GM12878 (cell line): Measurements from ENCODE around the gene CDC37. TPM values are rescaled to one million over a fixed set of nuclear protein-coding genes. Genes with fewer than 3 reads are reported as not detected.

Experiments used
- ATAC-seq: fragments of 200-7000 bp; cut with Tn5 transposase; 3 replicates; pipeline ENCODE4 v1.9.1; 2020; ENCODE audit warnings: mild to moderate bottlenecking, moderate library complexity
- BruUV-seq: library from RNA; stranded (reverse); fragments of 400-500 nt; replicated peaks from 2 replicates; lab custom pipeline; 2021; lab: Mats Ljungman, UMichigan
- CTCF ChIA-PET: fragments of 300-600 bp; sonication (Branson Sonifier 250); formaldehyde crosslinking; extraction: SDS; loops from one replicate; lab custom pipeline; 2021; ENCODE audit warnings: inconsistent platforms; lab: Yijun Ruan, JAX
- POLR2A ChIA-PET: fragments of 350-600 bp; formaldehyde crosslinking; extraction: SDS; loops from one replicate; lab custom pipeline; 2021; ENCODE audit warnings: inconsistent platforms; lab: Charles Lee
- RAD21 ChIA-PET: fragments of 300-600 bp; sonication (Branson Sonifier 250); formaldehyde crosslinking; loops from one replicate; lab custom pipeline; 2023; ENCODE audit warnings: antibody characterized with exemption; ENCODE audit not compliant: unreplicated experiment; lab: Charles Lee
- SMC1A ChIA-PET: fragments of 300-600 bp; sonication (Branson Sonifier 250); formaldehyde crosslinking; loops from one replicate; lab custom pipeline; 2023; ENCODE audit not compliant: unreplicated experiment, uncharacterized antibody; lab: Charles Lee
- DNase-seq: peaks from one replicate; pipeline ENCODE4 v3.0.0-alpha.2; 2011; ENCODE audit warnings: low read depth, low spot score
- FAIRE-seq: peaks from 3 replicates; lab custom pipeline; 2011; peaks lifted over from hg19 to GRCh38; lab: Jason Lieb, UNC
- H2AFZ ChIP-seq: 2 replicates; pipeline ENCODE4 v1.6.0; 2011; ENCODE audit warnings: low read depth, low read length, control low read depth; ENCODE audit not compliant: control insufficient read depth
- H3K27ac ChIP-seq: 2 replicates; pipeline ENCODE4 v1.5.1; 2011; ENCODE audit warnings: control low read depth; ENCODE audit not compliant: control insufficient read depth, insufficient read depth
- H3K27me3 ChIP-seq, 2 experiments: replicated peaks in 1 of 2; 2 replicates each; pipeline versions ENCODE4 v1.6.0 to v1.6.1; 2011; ENCODE audit warnings: low read length in 1 of 2; ENCODE audit not compliant: control insufficient read depth in 2 of 2, insufficient read depth in 2 of 2
- H3K36me3 ChIP-seq, 2 experiments: 2 replicates each; pipeline ENCODE4 v1.5.1; 2011; ENCODE audit warnings: low read length in 1 of 2; ENCODE audit not compliant: control insufficient read depth in 2 of 2, insufficient read depth in 2 of 2
- H3K4me1 ChIP-seq: 2 replicates; pipeline ENCODE4 v1.6.1; 2011; ENCODE audit warnings: mild to moderate bottlenecking, low read length, moderate library complexity, mixed read lengths; ENCODE audit not compliant: control insufficient read depth, insufficient read depth
- H3K4me2 ChIP-seq: 2 replicates; pipeline ENCODE4 v1.6.0; 2011; ENCODE audit warnings: control low read depth; ENCODE audit not compliant: control insufficient read depth, insufficient read depth
- H3K4me3 ChIP-seq: fragments of 200-600 bp; sonication (generic); 2 replicates; pipeline ENCODE4 v1.5.1; 2016
- H3K79me2 ChIP-seq: 2 replicates; pipeline ENCODE4 v1.6.0; 2011; ENCODE audit warnings: low read length; ENCODE audit not compliant: control insufficient read depth, insufficient read depth
- H3K9ac ChIP-seq: 2 replicates; pipeline ENCODE4 v1.8.0; 2011; ENCODE audit warnings: low read length, control low read depth, mixed read lengths; ENCODE audit not compliant: control insufficient read depth, insufficient read depth
- H3K9me3 ChIP-seq: replicated peaks from 3 replicates; pipeline ENCODE4 v1.5.1; 2011; ENCODE audit warnings: mild to moderate bottlenecking, low read length; ENCODE audit not compliant: control insufficient read depth, insufficient read depth
- H4K20me1 ChIP-seq: 2 replicates; pipeline ENCODE4 v1.6.0; 2011; ENCODE audit not compliant: control insufficient read depth, insufficient read depth
- GABPA ChIP-seq: IDR thresholded peaks from 2 replicates; pipeline ENCODE4 v1.6.1; 2014; ENCODE audit warnings: antibody characterized with exemption, low read depth, mild to moderate bottlenecking, inconsistent platforms
- PML ChIP-seq: IDR thresholded peaks from 2 replicates; pipeline ENCODE4 v1.6.1; 2012; ENCODE audit warnings: low read length, inconsistent platforms
- RELB ChIP-seq: fragments of 450-650 bp; IDR thresholded peaks from 2 replicates; pipeline ENCODE4 v1.6.1; 2017; ENCODE audit warnings: low read depth, mild to moderate bottlenecking, moderate library complexity
- STAT1 ChIP-seq: fragments of 450-650 bp; conservative IDR thresholded peaks from 2 replicates; pipeline ENCODE4 v1.6.1; 2014; ENCODE audit warnings: antibody characterized with exemption, mild to moderate bottlenecking
- SUZ12 ChIP-seq: fragments of 200-600 bp; sonication (generic); IDR thresholded peaks from one replicate; pipeline ENCODE4 v1.6.1; 2018; ENCODE audit warnings: antibody characterized with exemption, mild to moderate bottlenecking; ENCODE audit not compliant: unreplicated experiment
- USF2 ChIP-seq: IDR thresholded peaks from 2 replicates; pipeline ENCODE4 v1.6.1; 2011; ENCODE audit warnings: low read depth, low read length, improper control_type of control experiment, borderline replicate concordance
- ZBTB33 ChIP-seq: fragments of 450-650 bp; IDR thresholded peaks from 2 replicates; pipeline ENCODE4 v1.6.1; 2017; ENCODE audit warnings: mild to moderate bottlenecking
- WGBS: methylation state at CpG from one replicate; pipeline ENCODE4 v1.1.6; 2016; ENCODE audit warnings: low lambda C conversion rate; ENCODE audit not compliant: insufficient replicate concordance, insufficient coverage; ENCODE audit errors: missing lambda C conversion rate; 5-methylcytosine and 5-hydroxymethylcytosine counted together
- in situ Hi-C: fragments of 300-500 bp; cut with MboI; formaldehyde crosslinking; loops from 9 replicates; pipeline ENCODE4 v1.14.3; 2018; ENCODE audit warnings: mixed read lengths
- intact Hi-C: fragments of 100-400 bp; cut with micrococcal nuclease; formaldehyde crosslinking; loops from one replicate; pipeline ENCODE4 v1.14.2; 2022; ENCODE audit not compliant: unreplicated experiment
- polyA plus RNA-seq, 11 experiments: library from polyadenylated mRNA; depleted of rRNA in 4 of 11; unstranded in 6 of 11; stranded (reverse) in 5 of 11; fragments of >200 nt; fragmentation: Nextera tagmentation in 4 of 11; fragmentation: Illumina TruSeq in 1 of 11; extraction: Ambion mirVana in 4 of 11; extraction: Trizol in 1 of 11; gene quantifications; 1 replicate in 1 of 11; 2 replicates in 10 of 11; pipeline versions ENCODE4 v1.2.1 to v1.2.3, GENCODE V29; 2011 to 2016; ENCODE audit warnings: inconsistent platforms in 2 of 11, missing spikeins in 2 of 11, low read depth in 1 of 11
- total RNA-seq, 4 experiments: library from RNA; depleted of rRNA in 3 of 4; stranded (reverse); fragments of >200 nt in 3 of 4; fragmentation: Illumina TruSeq in 1 of 4; extraction: Trizol in 1 of 4; gene quantifications; 2 replicates each; pipeline versions ENCODE4 v1.2.1 to v1.2.3, GENCODE V29; 2013 to 2021

Gene CDC37
- total and polyA plus RNA-seq, 10 of the 15 experiments (the other 5 are each of a cell fraction or from before 2014, with no cell fraction given) = 4.7 to 265 (median 176) TPM

- ChIA-PET RAD21 (interaction anchor here (1.1 to 10.2 kb wide), 2 partner anchors 9 to 16 kb away, joined by 5 to 209 read pairs; partner anchors contain the start of gene CDC37), POLR2A (interaction anchor here (0.6 to 7.2 kb wide), 3 partner anchors 9 to 64 kb away, joined by 3 to 78 read pairs (median 28); partner anchors contain the start of gene CDC37), SMC1A (interaction anchor here (3.6 to 17.7 kb wide), 2 partner anchors 12 to 13 kb away, joined by 23 to 364 read pairs; partner anchors contain the start of gene CDC37), CTCF (interaction anchor here (0.9 to 28.5 kb wide), 4 partner anchors 2 to 89 kb away, joined by 3 to 1053 read pairs (median 529); partner anchors contain the start of genes CDC37 and PDE4A)
- H4K20me1 ChIP-seq = no peaks in the 10 kb centered on the region; the same call in 1 of the 2 replicates
- no peak overlapping the region for H3K4me2 ChIP-seq
- no peak overlapping the region for H3K27ac ChIP-seq
- ATAC-seq = no peak
- H2AFZ ChIP-seq = no peak overlapping the region
- H3K9me3 ChIP-seq = no peaks in the 10 kb centered on the region
- no peaks in the 10 kb centered on the region for H3K79me2 ChIP-seq
- no peaks in the 10 kb centered on the region for H3K36me3 ChIP-seq
- BruUV-seq = no TSS peak
- H3K9ac ChIP-seq = no peak overlapping the region
- 93% methylated on average over 2 of the region's 3 CpGs for WGBS
- FAIRE-seq = no peak
- in situ Hi-C loops = no loop called here
- no peak for DNase-seq
- intact Hi-C loops = no loop called here
- H3K4me1 ChIP-seq = peaks cover 63% of the 10 kb centered on the region
- TF ChIP-seq PML = no peak
- TF ChIP-seq USF2 = no peak
- TF ChIP-seq GABPA = no peak
- TF ChIP-seq SUZ12 = no peak
- no peak for TF ChIP-seq RELB
- TF ChIP-seq STAT1 = no peak
- TF ChIP-seq ZBTB33 = no peak
- TF ChIP-seq, all 136 proteins: peak for 0
- H3K27me3 ChIP-seq = peaks cover 0 to 13% of the 10 kb centered on the region in 2 experiments; a peak in 3 of 4 replicates
- H3K4me3 ChIP-seq = no peak overlapping the region
These were observed 19.5 kb upstream of the CDC37 start for GRCh38 chr19:10422846-10423245.
